WTC11 (cell line): ENCODE measurements around the gene TLE4. TPM values are rescaled to one million over a fixed set of nuclear protein-coding genes. Genes with fewer than 3 reads are reported as not detected.

Experiments used
- ATAC-seq: fragments of 200-7000 bp; cut with Tn5 transposase; 2 replicates; pipeline ENCODE4 v1.10.0; 2021; ENCODE audit warnings: mild to moderate bottlenecking, moderate library complexity
- CTCF ChIA-PET: fragments of 300-600 bp; sonication (Branson Sonifier 250); formaldehyde crosslinking; loops from one replicate; lab custom pipeline; 2021; ENCODE audit warnings: antibody characterized with exemption; lab: Charles Lee
- POLR2A ChIA-PET: fragments of 350-600 bp; sonication (Branson Sonifier 250); formaldehyde crosslinking; loops from one replicate; lab custom pipeline; 2021; ENCODE audit warnings: antibody characterized with exemption; lab: Charles Lee
- DNase-seq: peaks from one replicate; pipeline ENCODE4 v3.0.0; 2021; ENCODE audit warnings: low spot score
- H3K27ac Mint-ChIP-seq: 2 replicates; pipeline ENCODE4 v1.8.0; 2021; ENCODE audit warnings: mixed read lengths
- H3K27me3 Mint-ChIP-seq: 2 replicates; pipeline ENCODE4 v1.8.0; 2021; ENCODE audit warnings: low read depth, mild to moderate bottlenecking, moderate library complexity, mixed read lengths
- H3K36me3 Mint-ChIP-seq: 2 replicates; pipeline ENCODE4 v1.8.0; 2021; ENCODE audit warnings: mixed read lengths
- H3K4me1 Mint-ChIP-seq: 2 replicates; pipeline ENCODE4 v1.8.0; 2022; ENCODE audit warnings: mixed read lengths
- H3K4me3 Mint-ChIP-seq: 2 replicates; pipeline ENCODE4 v1.8.0; 2021; ENCODE audit warnings: mild to moderate bottlenecking, moderate library complexity, mixed read lengths
- H3K9me3 Mint-ChIP-seq: 2 replicates; pipeline ENCODE4 v1.8.0; 2021; ENCODE audit warnings: mixed read lengths
- AR ChIP-seq: fragments of 250-450 bp; sonication (Bioruptor Pico); IDR thresholded peaks from 2 replicates; pipeline ENCODE4 v1.9.0; 2021; ENCODE audit warnings: mild to moderate bottlenecking
- CDX4 ChIP-seq: fragments of 250-450 bp; sonication (Bioruptor Pico); IDR thresholded peaks from 2 replicates; pipeline ENCODE4 v1.9.0; 2021; ENCODE audit warnings: moderate library complexity, mild to moderate bottlenecking, inconsistent platforms, borderline replicate concordance
- CREB1 ChIP-seq: sonication (generic); formaldehyde crosslinking; IDR thresholded peaks from 2 replicates; pipeline ENCODE4 v1.8.0; 2023; ENCODE audit warnings: mild to moderate bottlenecking, missing genetic modification reagents
- E2F4 ChIP-seq: sonication (generic); formaldehyde crosslinking; IDR thresholded peaks from 2 replicates; pipeline ENCODE4 v1.8.1; 2022; ENCODE audit warnings: low read depth, mild to moderate bottlenecking, moderate library complexity, missing genetic modification reagents, borderline replicate concordance
- ERG ChIP-seq: fragments of 250-450 bp; sonication (Bioruptor Pico); IDR thresholded peaks from 2 replicates; pipeline ENCODE4 v1.8.0; 2021; ENCODE audit warnings: mild to moderate bottlenecking
- ETV6 ChIP-seq: sonication (generic); formaldehyde crosslinking; IDR thresholded peaks from 2 replicates; pipeline ENCODE4 v1.8.1; 2022; ENCODE audit warnings: mild to moderate bottlenecking, missing genetic modification reagents
- IRF1 ChIP-seq: sonication (generic); formaldehyde crosslinking; IDR thresholded peaks from 2 replicates; pipeline ENCODE4 v1.8.0; 2023; ENCODE audit warnings: missing genetic modification reagents
- JAZF1 ChIP-seq: fragments of 250-450 bp; sonication (Bioruptor Pico); IDR thresholded peaks from 2 replicates; pipeline ENCODE4 v1.9.0; 2021; ENCODE audit warnings: moderate library complexity, mild to moderate bottlenecking, inconsistent platforms
- MLX ChIP-seq: sonication (generic); formaldehyde crosslinking; IDR thresholded peaks from 2 replicates; pipeline ENCODE4 v1.8.1; 2023; ENCODE audit warnings: mild to moderate bottlenecking, missing genetic modification reagents, moderate library complexity
- MXD4 ChIP-seq: fragments of 250-450 bp; sonication (Bioruptor Pico); IDR thresholded peaks from 2 replicates; pipeline ENCODE4 v1.8.0; 2021; ENCODE audit warnings: mild to moderate bottlenecking, moderate library complexity, borderline replicate concordance
- MYBL2 ChIP-seq: sonication (generic); formaldehyde crosslinking; IDR thresholded peaks from 2 replicates; pipeline ENCODE4 v1.8.1; 2023; ENCODE audit warnings: mild to moderate bottlenecking, moderate library complexity, missing genetic modification reagents
- NR1H2 ChIP-seq: sonication (generic); formaldehyde crosslinking; IDR thresholded peaks from 2 replicates; pipeline ENCODE4 v1.9.0; 2021; ENCODE audit warnings: mild to moderate bottlenecking, moderate library complexity, missing genetic modification reagents
- SMAD4 ChIP-seq: sonication (generic); formaldehyde crosslinking; IDR thresholded peaks from 2 replicates; pipeline ENCODE4 v1.8.0; 2022; ENCODE audit warnings: mild to moderate bottlenecking, missing genetic modification reagents
- SP1 ChIP-seq: sonication (generic); formaldehyde crosslinking; conservative IDR thresholded peaks from 2 replicates; pipeline ENCODE4 v1.8.1; 2022; ENCODE audit warnings: missing genetic modification reagents
- STAT6 ChIP-seq: sonication (generic); formaldehyde crosslinking; conservative IDR thresholded peaks from 2 replicates; pipeline ENCODE4 v1.8.1; 2023; ENCODE audit warnings: mild to moderate bottlenecking, low read depth, missing genetic modification reagents, moderate library complexity
- TEAD4 ChIP-seq: sonication (generic); formaldehyde crosslinking; IDR thresholded peaks from 2 replicates; pipeline ENCODE4 v1.8.0; 2022; ENCODE audit warnings: mild to moderate bottlenecking, missing genetic modification reagents
- ZBTB43 ChIP-seq: sonication (generic); formaldehyde crosslinking; IDR thresholded peaks from 2 replicates; pipeline ENCODE4 v1.8.1; 2023; ENCODE audit warnings: mild to moderate bottlenecking, missing genetic modification reagents
- ZNF281 ChIP-seq: sonication (generic); formaldehyde crosslinking; IDR thresholded peaks from 2 replicates; pipeline ENCODE4 v1.8.0; 2023; ENCODE audit warnings: mild to moderate bottlenecking, missing genetic modification reagents
- ZNF416 ChIP-seq: fragments of 250-450 bp; sonication (Bioruptor Pico); IDR thresholded peaks from 2 replicates; pipeline ENCODE4 v1.9.0; 2021; ENCODE audit warnings: mild to moderate bottlenecking, inconsistent platforms
- ZNF423 ChIP-seq: fragments of 250-450 bp; sonication (Bioruptor Pico); IDR thresholded peaks from 2 replicates; pipeline ENCODE4 v2.1.2; 2022; ENCODE audit warnings: mild to moderate bottlenecking, moderate library complexity
- total RNA-seq: library from RNA; stranded (reverse); gene quantifications from 3 replicates; pipeline ENCODE4 v1.2.3, GENCODE V29; 2021

Gene TLE4
- total RNA-seq, 1 experiment from 2014 or later = 48.1 TPM

GRCh38 chr9:79735023-79735779 lies 163.4 kb downstream of the TLE4 start:
- TF ChIP-seq TEAD4 (CRISPR knock-in tag) = no peak
- no peak for TF ChIP-seq CDX4 (CRISPR knock-in tag)
- no peak for TF ChIP-seq CREB1
- no peak for TF ChIP-seq MXD4 (CRISPR knock-in tag)
- TF ChIP-seq ERG (CRISPR knock-in tag) = no peak
- no peak for TF ChIP-seq ZNF423 (CRISPR knock-in tag)
- TF ChIP-seq AR (CRISPR knock-in tag) = no peak
- no peak for TF ChIP-seq MYBL2
- TF ChIP-seq NR1H2 (CRISPR knock-in tag) = no peak
- TF ChIP-seq SMAD4 (CRISPR knock-in tag) = no peak
- Mint-ChIP-seq H3K36me3 (peaks cover 2% of the 10 kb centered on the region; the same call in 1 of the 2 replicates), H3K9me3 (peaks cover 16% of the 10 kb centered on the region), H3K27me3 (no peaks in the 10 kb centered on the region), H3K4me3 (no peak overlapping the region), H3K4me1 (peaks cover 3% of the 10 kb centered on the region; the same call in 1 of the 2 replicates), H3K27ac (no peak overlapping the region)
- POLR2A ChIA-PET = no interaction called here
- DNase-seq = no peak
- ATAC-seq = no peak
- CTCF ChIA-PET = no interaction called here

- Mint-ChIP-seq H3K36me3 (no peaks in the 10 kb centered on the region), H3K9me3 (peaks cover 16% of the 10 kb centered on the region), H3K4me1 (peaks cover 3% of the 10 kb centered on the region; the same call in 1 of the 2 replicates), H3K4me3 (no peak overlapping the region), H3K27me3 (no peaks in the 10 kb centered on the region), H3K27ac (no peak overlapping the region)
- DNase-seq (no peak), ATAC-seq (no peak)
- ChIA-PET POLR2A (no interaction called here), CTCF (interaction anchor here (0.7 kb wide), 1 partner anchor 1149 kb away, joined by 4 read pairs; no protein-coding TSS in a partner anchor)
- no peak for TF ChIP-seq JAZF1 (CRISPR knock-in tag)
- TF ChIP-seq ZNF416 (CRISPR knock-in tag) = no peak
- TF ChIP-seq SP1 (CRISPR knock-in tag) = no peak
- no peak for TF ChIP-seq MLX (CRISPR knock-in tag)
- TF ChIP-seq ETV6 (CRISPR knock-in tag) = no peak
- no peak for TF ChIP-seq ZNF281 (CRISPR knock-in tag)
- no peak for TF ChIP-seq ZBTB43
- no peak for TF ChIP-seq ZNF423 (CRISPR knock-in tag)
- TF ChIP-seq STAT6 (CRISPR knock-in tag) = no peak
- no peak for TF ChIP-seq E2F4
- no peak for TF ChIP-seq IRF1 (CRISPR knock-in tag)
Measured at GRCh38 chr9:79736051-79736450, 164.3 kb downstream of the TLE4 start.
